ENCODE measurements around the gene FAM83F.
A peak's percentile ranks its signal among the peaks of the same experiment; 100 is the strongest.
"Not testable (repeated sequence)": the region's sequence is repeated elsewhere in the genome, so short reads cannot be mapped to it uniquely, and the experiment has no call there.

Gene FAM83F

GRCh38 chr22:39990686-39991085 is 4.1 kb upstream of the FAM83F start:
- Histone ChIP-seq H3K27me3 (ENCODE audit: insufficient read depth, insufficient read length) (peaks cover 74% of the 10 kb centered on the region), H3K4me3 (ENCODE audit: insufficient read length, low read depth) (no peak overlapping the region), H3K4me1 (ENCODE audit: insufficient read depth, insufficient read length) (peaks cover 9% of the 10 kb centered on the region), H3K36me3 (ENCODE audit: insufficient read depth, insufficient read length, low read length) (no peaks in the 10 kb centered on the region), H3K9me3 (ENCODE audit: insufficient read depth, low read length) (no peaks in the 10 kb centered on the region), H3K9ac (ENCODE audit: insufficient read length, low read depth) (no peak overlapping the region)
- DNase-seq (ENCODE audit: low read depth, low spot score): no peak
- no peak for TF ChIP-seq YY1 (IDR thresholded peaks at IDR 0.05; ENCODE audit: insufficient read depth, insufficient read length)
- no peak for TF ChIP-seq ZNF274 (IDR thresholded peaks at IDR 0.05; ENCODE audit: low read depth, low read length)
- no peak for TF ChIP-seq SUZ12 (IDR thresholded peaks at IDR 0.05; ENCODE audit: extremely low read depth, insufficient read depth, insufficient read length)

- DNase-seq (ENCODE audit: low read depth, low spot score): no peak
- Histone ChIP-seq H3K9ac (ENCODE audit: insufficient read length, low read depth) (no peak overlapping the region), H3K27me3 (ENCODE audit: insufficient read depth, insufficient read length) (peaks cover 75% of the 10 kb centered on the region), H3K4me1 (ENCODE audit: insufficient read depth, insufficient read length) (peaks cover 9% of the 10 kb centered on the region), H3K9me3 (ENCODE audit: insufficient read depth, low read length) (no peaks in the 10 kb centered on the region), H3K36me3 (ENCODE audit: insufficient read depth, insufficient read length, low read length) (no peaks in the 10 kb centered on the region), H3K4me3 (ENCODE audit: insufficient read length, low read depth) (no peak overlapping the region)
- TF ChIP-seq SUZ12 (IDR thresholded peaks at IDR 0.05; ENCODE audit: extremely low read depth, insufficient read depth, insufficient read length) (no peak), ZNF274 (IDR thresholded peaks at IDR 0.05; ENCODE audit: low read depth, low read length) (no peak), YY1 (IDR thresholded peaks at IDR 0.05; ENCODE audit: insufficient read depth, insufficient read length) (no peak)
Measured at GRCh38 chr22:39991159-39991860, 3.4 kb upstream of the FAM83F start.

- H3K4me1 ChIP-seq (ENCODE audit: insufficient read depth, insufficient read length): peaks cover 9% of the 10 kb centered on the region
- no peak for DNase-seq (ENCODE audit: low read depth, low spot score)
- no peaks in the 10 kb centered on the region for H3K9me3 ChIP-seq (ENCODE audit: insufficient read depth, low read length)
- H3K4me3 ChIP-seq (ENCODE audit: insufficient read length, low read depth): no peak overlapping the region
- H3K27me3 ChIP-seq (ENCODE audit: insufficient read depth, insufficient read length): peaks cover 74% of the 10 kb centered on the region
- TF ChIP-seq SUZ12 (IDR thresholded peaks at IDR 0.05; ENCODE audit: extremely low read depth, insufficient read depth, insufficient read length) (no peak), ZNF274 (IDR thresholded peaks at IDR 0.05; ENCODE audit: low read depth, low read length) (no peak), YY1 (IDR thresholded peaks at IDR 0.05; ENCODE audit: insufficient read depth, insufficient read length) (no peak)
- H3K36me3 ChIP-seq (ENCODE audit: insufficient read depth, insufficient read length, low read length): no peaks in the 10 kb centered on the region
- no peak overlapping the region for H3K9ac ChIP-seq (ENCODE audit: insufficient read length, low read depth)
Measured at GRCh38 chr22:39992088-39992826, 2.5 kb upstream of the FAM83F start.

- H3K9me3 ChIP-seq (ENCODE audit: insufficient read depth, low read length); H3K36me3 ChIP-seq (ENCODE audit: insufficient read depth, insufficient read length, low read length); DNase-seq (ENCODE audit: low read depth, low spot score); H3K9ac ChIP-seq (ENCODE audit: insufficient read length, low read depth); H3K4me3 ChIP-seq (ENCODE audit: insufficient read length, low read depth): not testable (repeated sequence)
- peaks cover 14% of the 10 kb centered on the region for H3K4me1 ChIP-seq (ENCODE audit: insufficient read depth, insufficient read length)
- H3K27me3 ChIP-seq (ENCODE audit: insufficient read depth, insufficient read length): peaks cover 73% of the 10 kb centered on the region
Measured at GRCh38 chr22:39992894-39993293, 1.9 kb upstream of the FAM83F start.

- peaks cover 67% of the 10 kb centered on the region for H3K27me3 ChIP-seq (ENCODE audit: insufficient read depth, insufficient read length)
- no peaks in the 10 kb centered on the region for H3K36me3 ChIP-seq (ENCODE audit: insufficient read depth, insufficient read length, low read length)
- DNase-seq (ENCODE audit: low read depth, low spot score): no peak
- peak overlapping the region; percentile 56 for H3K9ac ChIP-seq (ENCODE audit: insufficient read length, low read depth)
- peaks cover 14% of the 10 kb centered on the region for H3K4me1 ChIP-seq (ENCODE audit: insufficient read depth, insufficient read length)
- no peaks in the 10 kb centered on the region for H3K9me3 ChIP-seq (ENCODE audit: insufficient read depth, low read length)
- TF ChIP-seq ZNF274 (IDR thresholded peaks at IDR 0.05; ENCODE audit: low read depth, low read length) (no peak), YY1 (IDR thresholded peaks at IDR 0.05; ENCODE audit: insufficient read depth, insufficient read length) (no peak), SUZ12 (IDR thresholded peaks at IDR 0.05; ENCODE audit: extremely low read depth, insufficient read depth, insufficient read length) (no peak)
- H3K4me3 ChIP-seq (ENCODE audit: insufficient read length, low read depth): peak overlapping the region; percentile 15
Measured at GRCh38 chr22:39994041-39994565, 651 bp upstream of the FAM83F start.

- Histone ChIP-seq H3K4me1 (ENCODE audit: insufficient read depth, insufficient read length) (peaks cover 19% of the 10 kb centered on the region), H3K4me3 (ENCODE audit: insufficient read length, low read depth) (peak overlapping the region; percentile 58), H3K27me3 (ENCODE audit: insufficient read depth, insufficient read length) (peaks cover 55% of the 10 kb centered on the region), H3K9ac (ENCODE audit: insufficient read length, low read depth) (peak overlapping the region; percentile 70), H3K36me3 (ENCODE audit: insufficient read depth, insufficient read length, low read length) (no peaks in the 10 kb centered on the region), H3K9me3 (ENCODE audit: insufficient read depth, low read length) (no peaks in the 10 kb centered on the region)
- no peak for DNase-seq (ENCODE audit: low read depth, low spot score)
- TF ChIP-seq SUZ12 (IDR thresholded peaks at IDR 0.05; ENCODE audit: extremely low read depth, insufficient read depth, insufficient read length): no peak
Measured at GRCh38 chr22:39995393-39996252, 869 bp downstream of the FAM83F start.

GRCh38 chr22:39996732-39997131 is 2.0 kb downstream of the FAM83F start:
- H3K27me3 ChIP-seq (ENCODE audit: insufficient read depth, insufficient read length): peaks cover 44% of the 10 kb centered on the region
- H3K9ac ChIP-seq (ENCODE audit: insufficient read length, low read depth): no peak overlapping the region
- peaks cover 25% of the 10 kb centered on the region for H3K4me1 ChIP-seq (ENCODE audit: insufficient read depth, insufficient read length)
- H3K36me3 ChIP-seq (ENCODE audit: insufficient read depth, insufficient read length, low read length): no peaks in the 10 kb centered on the region
- TF ChIP-seq ZNF274 (IDR thresholded peaks at IDR 0.05; ENCODE audit: low read depth, low read length): no peak
- TF ChIP-seq SUZ12 (IDR thresholded peaks at IDR 0.05; ENCODE audit: extremely low read depth, insufficient read depth, insufficient read length): no peak
- TF ChIP-seq YY1 (IDR thresholded peaks at IDR 0.05; ENCODE audit: insufficient read depth, insufficient read length): no peak
- no peaks in the 10 kb centered on the region for H3K9me3 ChIP-seq (ENCODE audit: insufficient read depth, low read length)
- no peak for DNase-seq (ENCODE audit: low read depth, low spot score)
- H3K4me3 ChIP-seq (ENCODE audit: insufficient read length, low read depth): no peak overlapping the region
